ENCODE results near the gene RAET1G.
A peak's percentile ranks its signal among the peaks of the same experiment; 100 is the strongest.

Gene RAET1G

GRCh38 chr6:149901444-149902140, 21.3 kb downstream of the RAET1G start:
- no peak for TF ChIP-seq CTCF (IDR thresholded peaks at IDR 0.05; ENCODE audit: insufficient read depth, low read depth, low read length, missing control alignments)
- H3K4me3 ChIP-seq (ENCODE audit: low read length): no peak overlapping the region
- DNase-seq (ENCODE audit: low read depth): no peak

GRCh38 chr6:149900620-149901443, 22.1 kb downstream of the RAET1G start:
- no peak for TF ChIP-seq CTCF (IDR thresholded peaks at IDR 0.05; ENCODE audit: insufficient read depth, low read depth, low read length, missing control alignments)
- H3K4me3 ChIP-seq (ENCODE audit: low read length): no peak overlapping the region
- DNase-seq (ENCODE audit: low read depth): peak; percentile 96

- no peak for DNase-seq (ENCODE audit: low read depth)
- H3K4me3 ChIP-seq (ENCODE audit: low read length): no peak overlapping the region
- no peak for TF ChIP-seq CTCF (IDR thresholded peaks at IDR 0.05; ENCODE audit: insufficient read depth, low read depth, low read length, missing control alignments)
Measured at GRCh38 chr6:149899926-149900619, 22.8 kb downstream of the RAET1G start.

- TF ChIP-seq CTCF (IDR thresholded peaks at IDR 0.05; ENCODE audit: insufficient read depth, low read depth, low read length, missing control alignments): no peak
- DNase-seq (ENCODE audit: low read depth): peak; percentile 17
- no peak overlapping the region for H3K4me3 ChIP-seq (ENCODE audit: low read length)
Measured at GRCh38 chr6:149899486-149899885, 23.4 kb downstream of the RAET1G start.

DNA sequence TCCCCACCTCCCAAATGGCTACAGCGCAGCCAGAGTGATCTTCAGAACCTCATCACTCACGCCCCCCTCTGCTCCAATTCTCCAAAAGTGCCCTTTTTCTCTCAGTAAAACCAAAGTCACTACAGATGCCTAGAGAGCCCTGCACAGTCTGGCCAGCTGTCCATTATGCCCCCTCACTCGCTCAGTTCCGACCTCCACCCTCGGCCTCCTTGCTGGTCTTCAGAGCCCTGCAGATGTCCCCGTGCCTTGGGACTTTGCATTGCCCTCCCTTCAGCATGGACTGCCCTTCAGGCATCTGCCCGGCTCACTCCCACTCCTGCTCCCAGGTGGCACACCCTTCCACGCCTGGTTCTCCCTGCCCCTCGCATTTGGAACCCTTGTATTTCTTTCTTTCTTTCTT, 24.0 kb downstream of the RAET1G start:
- no peak for TF ChIP-seq CTCF (IDR thresholded peaks at IDR 0.05; ENCODE audit: insufficient read depth, low read depth, low read length, missing control alignments)
- no peak overlapping the region for H3K4me3 ChIP-seq (ENCODE audit: low read length)
- DNase-seq (ENCODE audit: low read depth): no peak

DNA sequence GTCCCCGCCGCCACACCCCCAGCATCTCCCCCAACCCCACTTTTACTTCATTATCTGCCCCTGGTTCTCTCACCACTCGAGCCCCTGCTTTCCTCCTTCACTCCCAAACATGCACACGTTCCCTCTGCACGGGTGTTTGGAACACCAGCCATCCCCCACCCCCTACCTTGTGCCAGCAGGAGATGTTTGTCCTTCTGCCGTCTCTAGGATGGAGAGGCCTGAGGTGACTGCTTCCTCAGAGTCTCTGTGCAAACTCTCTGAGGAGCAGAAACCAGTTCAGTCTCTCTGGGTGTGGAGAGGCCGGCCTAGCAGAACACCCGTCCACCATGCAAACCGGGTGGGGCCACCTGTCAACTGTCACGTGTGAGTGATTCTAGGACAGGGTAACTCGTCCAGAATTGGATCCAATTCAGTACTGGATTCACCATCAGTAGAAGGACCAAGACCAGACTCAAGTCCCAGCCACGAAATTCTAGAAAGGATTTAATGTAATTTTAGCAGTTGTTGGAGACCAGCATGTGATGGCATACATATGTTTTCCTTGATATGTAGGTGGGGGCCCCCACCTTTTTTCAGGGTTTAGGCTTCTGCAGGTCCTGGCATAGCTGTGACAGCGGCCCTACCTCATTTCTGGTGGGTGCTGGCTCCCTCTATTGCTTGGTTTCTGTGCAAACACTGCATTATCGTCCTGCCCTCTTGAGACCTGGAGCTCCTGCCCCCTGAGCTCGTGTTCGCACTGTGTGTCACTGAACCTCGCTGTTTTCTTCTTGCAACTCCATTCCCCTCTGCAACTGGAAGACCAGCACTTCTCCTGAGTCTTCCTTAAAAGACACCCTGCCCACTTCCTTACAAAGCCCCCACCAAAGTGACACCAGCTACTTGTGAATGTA, 24.8 kb downstream of the RAET1G start, which contains the start of gene RAET1E:
Gene RAET1E, minus strand, starts transcription at position 259 of the 890 bp plus-strand sequence. CDS start 7,212 bp downstream, outside the sequence.
- peak within 1 kb of the TSS; percentile 19 for H3K4me3 ChIP-seq (ENCODE audit: low read length)
- TF ChIP-seq CTCF (IDR thresholded peaks at IDR 0.05; ENCODE audit: insufficient read depth, low read depth, low read length, missing control alignments): no peak
- peak; percentile 39 for DNase-seq (ENCODE audit: low read depth)

Measured in epithelial cell of esophagus (primary cell).